Psoas muscle (tissue), 8 donors: ENCODE measurements around the gene ANO5. TPM values are rescaled to one million over a fixed set of nuclear protein-coding genes. Genes with fewer than 3 reads are reported as not detected.

Source experiments
- ATAC-seq, 4 donors: fragments of 200-7000 bp; cut with Tn5 transposase; one replicate each; pipeline ENCODE4 v1.9.1; 2020; ENCODE audit warnings: moderate library complexity in 3 of 4, mild to moderate bottlenecking in 2 of 4
- DNase-seq, 2 donors: peaks; one replicate each; pipeline ENCODE4 v3.0.0-alpha.2; 2020
- H3K27ac ChIP-seq: fragments of 200-600 bp; one replicate; pipeline ENCODE4 v1.8.0; 2022
- H3K27me3 ChIP-seq, 3 donors: fragments of 200-600 bp in 1 of 3; one replicate each; pipeline versions ENCODE4 v1.6.1 to v1.8.0; 2013 to 2022; ENCODE audit warnings: low read length in 2 of 3, mild to moderate bottlenecking in 2 of 3, moderate library complexity in 1 of 3; ENCODE audit not compliant: insufficient read depth in 3 of 3
- H3K36me3 ChIP-seq, 2 donors: fragments of 200-600 bp in 1 of 2; one replicate each; pipeline versions ENCODE4 v1.6.1 to v1.8.0; 2013 to 2022; ENCODE audit warnings: low read depth in 1 of 2, mild to moderate bottlenecking in 1 of 2, moderate library complexity in 1 of 2; ENCODE audit not compliant: insufficient read depth in 1 of 2
- H3K4me1 ChIP-seq: fragments of 200-600 bp; one replicate; pipeline ENCODE4 v1.8.0; 2022
- H3K4me3 ChIP-seq: fragments of 200-600 bp; one replicate; pipeline ENCODE4 v1.8.0; 2022; ENCODE audit warnings: mild to moderate bottlenecking
- H3K9me3 ChIP-seq: fragments of 200-600 bp; one replicate; pipeline ENCODE4 v1.8.0; 2022
- CTCF ChIP-seq: fragments of 200-600 bp; IDR thresholded peaks from one replicate; pipeline ENCODE4 v1.8.0; 2022; ENCODE audit warnings: antibody characterized with exemption
- WGBS, 3 donors: extraction: QIAGEN DNeasy Blood & Tissue Kit; methylation state at CpG; one replicate each; pipeline versions ENCODE4 v1.1.6 to v1.1.7; 2013; 5-methylcytosine and 5-hydroxymethylcytosine counted together
- intact Hi-C, 2 donors: fragments of 100-400 bp; cut with DNase I; formaldehyde crosslinking; loops; one replicate each; pipeline versions ENCODE4 v1.11.0 to v1.14.2; 2022
- polyA plus RNA-seq, 3 donors: library from polyadenylated mRNA; stranded (reverse); fragments of 200-250 nt; gene quantifications; one replicate each; pipeline ENCODE4 v1.2.3, GENCODE V29; 2013
- total RNA-seq, 4 donors: library from RNA; stranded (reverse); fragmentation: NEBNext Ultra II Directional in 2 of 4; extraction: Animal tissue kit (Norgen Biotek cat#: 25700) in 2 of 4; gene quantifications; one replicate each; pipeline versions ENCODE4 v1.2.1 to v1.2.4, GENCODE V29; 2021 to 2023
- donor health status: healthy with polysubstance abuse.
- donor health status: DM: no; HTN: no; CAD: no; lungs with moderate emphysema.
- donor health status: Bipolar disorder and iron deficiency.
- donor health status: healthy.
- donor health status: DM: yes; HTN: yes; CAD: no.
- donor health status: DM: no; HTN: no; CAD: no.
- donor health status: DM: no; HTN: no; CAD: no.
- donor health status: DM: yes; HTN: yes; CAD: no.

Gene ANO5
- total and polyA plus RNA-seq, 7 donors: 2.6 to 52.1 (median 28.8) TPM

GRCh38 chr11:22234743-22235142 lies 41.9 kb downstream of the ANO5 start:
- H3K36me3 ChIP-seq: peaks cover 0 to 74% of the 10 kb centered on the region in 2 donors
- no peak for TF ChIP-seq CTCF
- no peaks in the 10 kb centered on the region for H3K27me3 ChIP-seq
- H3K27ac ChIP-seq: no peak overlapping the region
- H3K4me1 ChIP-seq: no peaks in the 10 kb centered on the region
- intact Hi-C loops: loop anchor here in 1 of 2 donors (5.0 kb wide), 1 partner anchor 38 kb away; no protein-coding TSS in a partner anchor
- ATAC-seq (no peak), DNase-seq (no peak)
- no peaks in the 10 kb centered on the region for H3K9me3 ChIP-seq
- 47 to 66% (median 53%) methylated on average over 1 of the region's 1 CpG for WGBS, 3 donors
- H3K4me3 ChIP-seq: no peak overlapping the region

- peak; percentile 56 for TF ChIP-seq CTCF
- ATAC-seq (peak; percentile 57 to 97 (median 86)), DNase-seq (peak; percentile 10 to 50)
- Histone ChIP-seq H3K36me3 (peaks cover under 1 to 42% of the 10 kb centered on the region in 2 donors), H3K4me1 (no peaks in the 10 kb centered on the region), H3K4me3 (no peak overlapping the region), H3K9me3 (no peaks in the 10 kb centered on the region), H3K27me3 (no peaks in the 10 kb centered on the region), H3K27ac (peak overlapping the region; percentile 33)
- intact Hi-C loops: loop anchor here in 1 of 2 donors (10.0 kb wide), 1 partner anchor 70 kb away; no protein-coding TSS in a partner anchor
- WGBS, 3 donors: 9 to 18% (median 13%) methylated on average over 4 of the region's 4 CpGs
Observed at GRCh38 chr11:22244986-22245592, 52.2 kb downstream of the ANO5 start.

GRCh38 chr11:22246992-22247391 lies 54.1 kb downstream of the ANO5 start:
- intact Hi-C loops: loop anchor here in 1 of 2 donors (10.0 kb wide), 1 partner anchor 72 kb away; no protein-coding TSS in a partner anchor
- H3K36me3 ChIP-seq: peaks cover 4 to 44% of the 10 kb centered on the region in 2 donors
- H3K4me3 ChIP-seq: no peak overlapping the region
- H3K9me3 ChIP-seq: no peaks in the 10 kb centered on the region
- TF ChIP-seq CTCF: no peak
- no peaks in the 10 kb centered on the region for H3K4me1 ChIP-seq
- 50 to 100% (median 93%) methylated on average over 1 of the region's 1 CpG for WGBS, 3 donors
- ATAC-seq (no peak), DNase-seq (no peak)
- no peaks in the 10 kb centered on the region for H3K27me3 ChIP-seq
- H3K27ac ChIP-seq: no peak overlapping the region

- no peak overlapping the region for H3K4me3 ChIP-seq
- H3K27ac ChIP-seq: no peak overlapping the region
- 81 to 87% (median 86%) methylated on average over 1 of the region's 1 CpG for WGBS, 3 donors
- no peaks in the 10 kb centered on the region for H3K4me1 ChIP-seq
- no peaks in the 10 kb centered on the region for H3K27me3 ChIP-seq
- TF ChIP-seq CTCF: no peak
- ATAC-seq (no peak), DNase-seq (no peak)
- H3K9me3 ChIP-seq: no peaks in the 10 kb centered on the region
- intact Hi-C loops: loop anchor here in 1 of 2 donors (10.0 kb wide), 1 partner anchor 75 kb away; no protein-coding TSS in a partner anchor
- H3K36me3 ChIP-seq: peaks cover 4 to 62% of the 10 kb centered on the region in 2 donors
Observed at GRCh38 chr11:22249871-22250270, 57.0 kb downstream of the ANO5 start.
